ENCODE results near the gene NFATC1.
"Not testable (repeated sequence)": the region's sequence is repeated elsewhere in the genome, so short reads cannot be mapped to it uniquely, and the experiment has no call there.

Gene NFATC1

DNA sequence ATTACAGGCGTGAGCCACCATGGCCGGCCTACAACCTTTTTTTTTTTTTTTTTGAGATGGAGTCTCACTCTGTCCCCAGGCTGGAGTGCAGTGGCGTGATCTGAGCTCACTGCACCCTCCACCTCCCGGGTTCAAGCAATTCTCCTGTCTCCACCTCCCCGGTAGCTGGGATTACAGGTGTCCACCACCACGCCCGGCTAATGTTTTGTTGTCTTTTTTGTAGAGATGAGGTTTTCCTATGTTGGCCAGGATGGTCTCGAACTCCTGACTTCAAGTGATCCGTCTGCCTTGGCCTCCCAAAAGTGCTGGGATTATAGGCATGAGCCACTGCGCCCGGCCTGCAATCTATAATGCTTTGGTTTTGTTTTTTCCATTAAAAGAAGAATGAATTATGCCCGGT lies 19.1 kb upstream of the NFATC1 start:
- FAIRE-seq, result not testable (repeated sequence)

DNA sequence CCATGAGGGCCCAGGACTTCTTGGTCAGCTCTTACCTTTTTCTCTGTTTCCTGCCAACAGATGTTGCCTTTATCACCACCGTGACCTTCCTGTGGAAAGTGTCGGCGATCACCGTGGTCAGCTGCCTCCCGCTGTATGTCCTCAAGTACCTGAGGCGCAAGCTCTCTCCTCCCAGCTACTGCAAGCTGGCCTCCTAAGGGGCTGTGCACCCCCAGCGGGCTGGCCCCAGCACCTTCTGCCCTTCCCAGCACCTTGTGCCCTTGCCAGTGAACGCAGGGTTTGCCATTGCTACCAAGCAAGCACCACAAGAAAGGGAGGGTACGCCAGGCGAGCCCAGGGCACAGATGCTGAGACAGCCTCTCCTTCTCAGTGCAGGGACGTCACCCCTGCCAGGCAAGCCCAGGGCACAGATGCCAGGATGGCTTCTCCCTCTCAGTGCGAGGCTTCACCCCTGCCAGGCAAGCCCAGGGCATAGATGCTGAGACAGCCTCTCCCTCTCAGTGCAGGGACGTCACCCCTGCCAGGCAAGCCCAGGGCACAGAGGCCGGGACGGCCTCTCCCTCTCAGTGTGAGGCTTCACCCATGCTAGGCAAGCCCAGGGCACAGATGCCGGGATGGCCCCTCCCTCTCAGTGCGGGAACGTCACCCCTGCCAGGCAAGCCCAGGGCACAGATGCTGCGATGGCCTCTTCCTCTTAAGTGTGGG lies 18.4 kb upstream of the NFATC1 start:
- FAIRE-seq, result no peak

DNA sequence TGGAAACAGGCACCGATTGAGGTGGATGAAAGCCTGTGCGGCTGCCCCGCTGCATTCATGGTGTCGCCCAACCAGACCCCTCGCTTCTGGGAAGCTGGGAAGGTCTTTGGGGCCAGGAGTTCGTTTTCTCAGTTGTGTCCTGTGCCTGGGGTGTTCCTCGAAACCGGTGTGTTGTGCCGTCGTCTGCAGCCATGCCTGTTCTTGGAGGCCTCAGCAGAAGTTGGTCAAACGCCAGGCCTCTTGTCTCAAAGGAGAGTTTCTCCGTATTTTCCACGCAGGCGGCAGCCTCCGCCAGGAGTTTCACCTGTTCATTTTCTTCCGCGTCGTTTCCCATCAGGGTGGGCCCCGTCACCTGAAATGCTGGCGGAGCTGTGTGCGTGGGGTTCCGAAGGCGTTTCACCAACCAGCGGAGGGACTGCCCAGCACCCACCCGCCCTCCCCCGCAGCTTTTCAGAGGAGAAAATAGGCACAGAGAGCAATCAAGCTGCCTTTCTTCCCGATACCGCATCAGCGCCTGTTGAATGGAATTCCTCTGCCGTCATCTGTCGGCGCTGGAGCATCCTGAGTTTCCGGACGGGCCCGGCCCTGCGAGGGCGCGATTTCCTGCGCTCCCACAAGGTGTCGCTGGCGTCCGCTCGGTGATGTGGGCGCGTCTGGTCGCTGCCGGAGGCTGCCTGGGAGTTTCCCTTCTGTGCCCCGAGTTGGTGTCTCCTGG lies 17.0 kb upstream of the NFATC1 start:
- no peak for FAIRE-seq

DNA sequence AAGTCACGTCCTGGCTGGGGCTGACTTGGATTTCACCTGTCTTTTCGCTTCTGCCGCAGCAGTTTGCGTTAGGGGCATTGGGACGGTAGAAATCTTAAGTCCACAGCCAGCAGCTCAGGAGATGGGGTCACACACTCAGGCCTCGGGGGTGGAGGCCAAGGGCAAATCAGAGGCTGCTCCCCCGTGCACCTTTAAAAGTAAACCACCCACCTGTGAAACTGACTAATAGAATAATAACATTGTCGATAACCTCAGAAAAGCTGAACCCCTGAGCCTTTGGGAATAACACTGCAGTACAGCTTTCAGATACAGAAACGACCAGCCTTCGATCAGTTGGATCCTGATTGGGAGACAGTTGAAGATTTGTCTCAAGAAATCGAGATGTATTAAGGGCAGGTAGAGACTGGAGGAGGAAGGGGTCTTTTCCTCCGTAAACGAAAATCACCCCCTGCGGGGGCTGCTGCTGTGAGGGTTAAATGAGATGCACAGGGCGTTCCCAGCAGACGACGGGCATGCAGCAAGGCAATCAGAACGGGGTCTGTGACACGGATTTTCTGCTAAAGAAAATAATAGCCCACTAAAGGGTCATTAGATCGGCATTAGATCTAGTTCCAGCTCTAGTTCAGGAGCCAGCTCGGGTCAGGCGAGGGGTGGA lies 16.4 kb upstream of the NFATC1 start:
- no peak for FAIRE-seq

DNA sequence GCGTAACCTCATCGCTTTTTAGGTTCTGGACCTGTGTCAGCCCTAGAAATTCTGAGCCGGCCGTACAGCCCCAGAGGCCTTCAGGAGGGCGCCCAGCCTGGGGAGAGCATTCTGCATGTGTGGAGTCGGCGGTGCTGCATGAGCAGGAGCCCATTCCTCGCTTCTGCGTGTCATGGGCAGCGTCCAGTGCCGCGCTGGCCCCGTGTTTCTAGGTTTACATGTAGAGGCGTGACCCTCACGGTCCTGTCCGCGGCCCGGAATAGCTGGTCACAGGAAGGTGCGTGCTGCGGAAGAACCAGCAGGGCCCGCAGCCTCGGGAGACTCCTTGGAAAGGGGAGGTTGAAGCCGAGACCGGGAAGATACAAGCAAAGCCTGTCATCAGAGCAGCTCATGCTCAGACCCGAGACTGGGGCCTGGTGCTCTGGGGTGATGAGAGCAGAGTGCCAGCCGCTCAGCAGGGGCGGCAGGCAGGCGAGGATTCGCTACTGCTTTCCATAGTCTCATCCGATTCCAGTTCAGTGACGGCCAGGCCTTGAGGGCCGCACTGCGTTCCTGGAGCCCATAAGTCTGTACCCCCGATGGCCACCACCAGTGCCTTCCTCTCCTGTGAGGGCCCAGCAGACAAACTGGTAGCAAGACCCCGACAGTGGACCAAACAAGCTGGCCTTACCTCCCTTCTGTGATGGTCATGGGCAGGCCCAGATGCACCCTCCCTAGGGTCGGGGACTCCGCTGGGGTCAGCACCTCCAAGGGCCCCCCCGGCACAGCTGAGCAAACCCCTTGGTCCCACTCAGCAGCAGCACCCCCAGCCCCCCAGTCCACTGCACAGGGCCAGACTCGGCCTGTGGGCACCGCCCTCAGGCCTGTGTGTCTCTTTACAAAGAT lies 15.6 kb upstream of the NFATC1 start:
- no peak for FAIRE-seq

DNA sequence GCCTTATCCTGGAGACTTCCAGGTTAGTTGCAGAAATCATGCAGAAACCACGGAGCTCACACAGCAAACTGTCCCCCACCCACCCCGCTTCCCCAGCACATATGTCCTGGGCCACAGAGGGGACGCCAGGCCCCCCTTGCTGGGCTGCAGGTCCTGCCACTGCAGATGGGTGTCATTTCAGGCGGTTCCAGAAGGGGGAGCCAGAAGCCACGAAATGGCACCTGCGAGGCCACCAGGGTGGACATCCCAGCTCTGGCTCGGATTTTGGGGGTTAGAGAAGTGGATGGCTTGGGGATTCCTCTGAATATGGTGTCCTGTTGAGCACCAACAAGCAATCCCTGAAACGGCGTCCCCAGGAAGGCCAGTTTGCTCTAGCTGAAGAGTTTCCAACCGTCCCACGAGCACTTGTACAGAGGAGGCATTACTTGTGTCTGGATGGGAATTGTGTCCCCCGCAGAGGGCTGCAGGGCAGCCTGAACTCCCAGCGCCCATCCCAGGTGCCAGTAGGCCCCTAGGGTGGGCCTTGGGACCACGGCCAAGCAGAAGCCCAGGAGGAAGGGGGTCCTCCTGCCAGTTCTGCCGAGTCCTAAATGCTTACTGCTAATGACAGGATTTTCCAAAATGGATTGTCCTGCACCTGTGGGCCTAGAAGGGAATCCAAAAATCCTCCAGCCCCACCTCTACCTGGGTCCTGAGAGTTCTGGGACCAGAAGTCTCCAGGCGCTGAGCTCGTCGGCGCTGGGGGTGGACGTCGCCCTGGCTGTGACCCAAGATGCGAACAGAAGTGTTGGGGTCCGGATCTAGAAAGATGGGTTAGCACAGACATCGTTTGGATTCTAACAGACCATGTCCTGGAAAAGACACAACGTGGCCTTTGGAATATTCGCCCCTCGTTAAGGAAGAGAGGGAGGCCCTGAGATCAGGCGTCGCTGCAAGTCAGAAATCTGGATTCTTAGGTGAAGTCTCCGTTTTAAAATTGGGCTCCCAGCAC lies 14.6 kb upstream of the NFATC1 start:
- FAIRE-seq, result no peak

DNA sequence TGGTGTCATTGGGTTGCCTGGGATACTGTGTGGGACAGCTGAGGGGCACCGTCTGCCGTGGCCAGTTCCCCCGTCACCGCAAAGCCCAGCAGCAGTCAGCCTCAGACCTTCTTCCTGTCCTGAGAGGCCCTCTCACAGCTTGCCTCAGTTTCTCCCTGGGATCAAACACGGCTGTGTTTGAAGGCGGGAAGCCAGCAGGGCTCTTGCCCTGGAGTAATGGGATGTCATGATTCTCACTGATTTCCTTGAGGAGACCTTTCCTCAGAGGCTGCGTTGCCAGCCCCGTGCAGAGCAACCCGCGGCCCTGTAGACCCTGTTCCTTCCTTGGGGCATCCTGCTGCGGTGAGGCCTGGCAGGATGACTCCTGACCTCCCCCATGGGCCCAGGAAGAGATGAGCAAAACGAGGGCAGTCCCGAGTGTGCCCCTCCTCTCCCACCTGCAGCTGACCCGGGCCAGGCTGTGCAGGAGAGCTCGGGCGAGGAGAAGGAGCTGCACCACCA lies 13.9 kb upstream of the NFATC1 start:
- no peak for FAIRE-seq

DNA sequence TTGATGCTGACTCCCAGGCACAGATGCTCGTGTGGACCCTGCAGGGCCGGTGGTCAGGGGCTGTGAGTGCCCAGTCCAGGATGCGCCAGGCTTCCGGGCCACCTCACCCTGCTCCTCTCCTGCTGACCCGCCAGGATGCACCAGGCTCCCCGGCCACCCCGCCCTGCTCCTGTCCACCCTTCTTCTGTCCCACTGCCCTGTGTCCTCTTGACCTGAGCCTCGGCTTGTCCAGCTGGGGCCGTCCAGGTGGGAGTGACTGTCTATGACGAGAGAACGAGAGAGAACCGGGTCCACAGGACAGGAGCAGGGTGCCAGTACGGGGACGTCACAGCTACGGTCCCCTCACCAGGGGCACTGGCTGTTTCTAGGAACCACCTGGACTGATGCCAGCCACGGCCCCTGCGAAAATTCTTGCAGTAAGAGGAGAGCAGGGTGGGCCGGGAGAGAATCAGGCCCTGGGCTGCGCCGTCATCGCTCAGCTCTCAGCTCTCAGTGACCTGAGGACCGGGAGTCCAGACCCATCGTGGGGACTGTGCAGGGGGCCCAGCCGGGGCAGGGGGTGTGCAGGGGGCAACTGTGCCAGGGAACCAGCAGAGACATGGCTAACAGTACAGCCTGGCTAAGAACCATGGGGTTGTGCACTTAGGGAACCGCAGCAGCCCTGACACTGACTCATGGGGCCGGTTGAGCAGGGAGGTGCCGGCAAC lies 12.9 kb upstream of the NFATC1 start:
- no peak for FAIRE-seq

DNA sequence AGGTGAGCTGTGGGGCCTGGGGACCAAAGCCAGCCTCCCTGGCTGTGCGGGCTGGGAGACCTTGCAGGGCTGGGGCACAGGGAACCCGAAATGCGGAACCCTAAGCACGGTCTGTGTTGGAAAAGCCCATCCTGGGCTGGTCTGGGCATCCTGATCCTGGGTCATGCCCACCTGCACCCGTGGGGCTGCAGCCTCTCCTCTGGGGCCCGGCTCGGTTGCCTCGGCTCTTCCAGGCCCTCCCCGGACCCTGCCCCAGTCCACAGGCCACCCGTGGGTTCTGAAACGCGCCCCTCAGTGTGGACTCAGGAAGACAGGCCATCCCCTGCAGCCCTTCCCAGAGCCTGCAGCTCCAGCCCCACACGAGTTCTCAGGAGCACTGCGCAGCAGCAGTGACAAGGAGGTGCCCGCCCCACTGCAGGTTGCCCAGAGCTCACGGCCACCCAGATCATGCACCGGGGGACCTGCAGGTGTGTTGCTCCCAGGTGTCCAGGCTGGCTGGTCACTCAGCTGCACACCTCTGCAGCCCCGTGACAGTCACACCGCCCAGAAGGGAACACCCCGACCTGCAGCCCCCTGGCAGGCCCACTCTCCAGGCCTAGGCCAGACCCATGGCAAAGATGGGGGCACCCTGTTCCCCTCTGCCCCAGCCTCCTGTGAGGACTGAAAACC lies 12.2 kb upstream of the NFATC1 start:
- no peak for FAIRE-seq

DNA sequence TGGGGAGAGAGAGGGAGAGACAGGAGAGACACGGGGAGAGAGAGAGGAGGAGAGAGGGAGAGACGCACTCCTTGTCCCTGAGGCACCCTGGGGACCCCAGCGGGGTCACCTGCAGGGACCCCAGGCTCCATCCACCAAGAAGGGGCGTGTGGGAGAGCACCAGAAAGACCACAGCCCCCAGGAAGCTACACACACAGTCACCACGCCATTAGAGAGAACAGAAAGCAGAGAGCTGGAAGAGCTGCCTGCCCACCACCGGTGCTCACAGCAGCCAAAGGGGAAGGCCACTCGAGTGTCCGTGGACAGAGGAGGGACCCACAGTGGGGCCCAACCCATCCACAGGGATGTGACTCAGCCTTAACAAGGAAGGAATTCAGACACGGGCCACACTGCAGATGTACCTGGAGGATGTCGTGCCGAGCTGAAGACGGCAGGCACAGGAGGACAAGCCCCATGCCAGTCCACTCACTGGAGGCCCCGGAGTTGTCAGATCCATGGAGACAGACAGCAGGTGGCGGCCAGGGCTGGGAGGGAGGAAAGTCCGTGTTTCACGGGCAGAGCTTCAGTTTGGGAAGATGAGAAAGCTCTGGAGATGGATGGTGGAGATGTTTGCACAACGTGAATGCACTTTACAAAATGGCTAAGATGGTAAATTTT lies 11.5 kb upstream of the NFATC1 start:
- no peak for FAIRE-seq

DNA sequence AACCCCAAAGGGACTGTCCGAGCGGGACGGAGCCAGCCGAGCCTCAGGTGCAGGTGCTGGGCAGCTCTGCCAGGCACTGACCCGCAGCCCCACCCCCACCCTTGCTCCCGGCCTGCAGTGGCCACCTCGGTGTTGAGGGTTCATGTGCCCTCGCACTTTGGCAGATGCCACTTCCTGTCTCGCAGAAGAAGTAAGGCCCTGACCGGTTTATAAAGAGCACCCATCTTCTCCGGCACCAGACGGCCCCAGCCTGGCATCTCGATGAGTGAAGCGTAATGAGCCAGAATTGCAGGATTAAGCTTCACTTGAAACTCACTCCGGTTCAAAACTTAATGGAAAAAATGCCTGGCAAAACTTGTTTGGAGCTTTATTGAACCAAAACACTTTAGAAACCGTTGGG lies 10.9 kb upstream of the NFATC1 start:
- FAIRE-seq, result no peak

DNA sequence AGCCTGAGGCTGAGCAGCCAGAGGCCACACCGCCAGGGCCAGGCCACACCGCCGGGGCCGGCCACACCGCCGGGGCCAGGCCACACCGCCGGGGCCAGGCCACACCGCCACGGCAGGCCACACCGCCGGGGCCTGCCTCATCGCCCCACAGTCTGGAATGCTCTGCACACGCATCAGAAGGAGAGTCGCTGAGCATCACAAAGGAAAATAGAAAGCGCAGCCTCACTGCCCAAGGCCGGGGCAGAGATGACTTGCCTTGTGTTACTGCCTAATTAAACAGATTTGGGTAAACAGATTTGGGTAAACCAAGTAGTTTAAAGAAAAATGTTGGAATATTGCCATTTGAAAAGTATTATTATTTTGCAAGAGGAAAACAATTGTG lies 10.4 kb upstream of the NFATC1 start:
- no peak for FAIRE-seq

DNA sequence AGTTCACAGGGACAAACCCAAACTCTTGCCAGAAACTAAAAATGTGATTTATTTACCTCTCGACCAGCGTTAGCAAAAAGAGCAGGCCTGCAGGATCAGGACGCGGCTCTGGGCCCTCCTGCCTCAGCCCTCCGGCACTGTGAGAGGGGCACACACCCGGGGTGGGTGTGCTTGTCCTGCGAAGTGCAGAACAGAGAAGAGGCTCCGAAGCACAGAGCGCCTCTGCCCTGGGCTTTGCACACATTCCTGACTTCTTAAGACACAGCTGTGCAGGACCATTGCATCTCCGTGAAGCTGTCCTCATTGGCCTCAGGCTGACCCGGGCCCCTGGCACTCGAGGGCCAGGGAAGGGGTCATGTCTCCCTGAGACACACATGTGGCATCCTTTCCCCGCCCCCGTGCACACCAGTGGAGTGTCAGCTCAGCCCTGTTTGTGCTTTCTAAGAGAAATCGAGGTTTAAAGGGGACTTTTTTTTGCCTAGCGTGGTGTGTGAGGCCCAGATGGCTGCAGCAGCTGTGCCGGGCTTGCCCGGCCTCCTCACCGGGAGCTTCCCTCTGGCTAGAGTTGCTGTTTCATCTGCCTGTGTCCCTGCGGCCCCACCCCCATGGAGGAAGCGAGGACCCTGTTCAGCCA lies 9.9 kb upstream of the NFATC1 start:
- no peak for FAIRE-seq

DNA sequence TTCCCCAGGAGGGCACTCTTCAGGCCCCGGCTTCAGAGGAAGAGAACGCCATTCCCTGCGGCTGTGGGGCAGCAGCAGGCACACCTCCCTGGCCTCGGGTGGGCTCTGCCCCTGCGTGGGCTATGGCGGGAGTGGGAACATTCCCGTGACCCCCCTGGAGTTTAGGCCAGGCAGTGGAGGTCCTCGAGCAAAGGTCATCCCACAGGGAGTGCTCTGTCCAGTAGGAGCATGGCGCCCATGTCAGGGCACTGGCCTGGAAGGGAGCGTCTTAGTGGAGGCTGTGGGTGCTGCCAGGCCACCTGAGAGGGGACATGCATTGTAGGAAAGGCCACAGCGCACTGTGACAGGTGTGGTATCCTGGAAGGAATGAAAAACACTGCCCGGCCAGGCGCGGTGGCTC lies 9.2 kb upstream of the NFATC1 start:
- no peak for FAIRE-seq

DNA sequence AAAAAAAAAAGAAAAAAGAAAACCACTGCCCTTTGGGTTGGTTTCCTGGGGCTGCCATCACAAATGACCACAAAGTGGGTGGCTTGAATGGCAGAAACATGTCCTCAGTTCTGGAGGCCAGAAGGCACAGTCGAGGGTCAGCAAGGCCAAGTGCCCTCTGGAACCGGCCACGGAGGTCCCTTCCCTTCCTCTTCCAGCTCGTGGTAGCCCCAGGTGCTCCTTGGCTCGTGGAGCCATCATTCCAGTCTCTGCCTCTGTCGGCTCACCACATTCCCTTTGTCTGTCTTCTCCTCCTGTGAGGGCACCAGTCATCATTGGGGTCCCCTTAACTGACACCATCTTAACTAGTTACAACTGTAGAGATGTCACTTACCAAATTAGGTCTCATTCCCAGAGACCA lies 8.5 kb upstream of the NFATC1 start:
- FAIRE-seq, result no peak

DNA sequence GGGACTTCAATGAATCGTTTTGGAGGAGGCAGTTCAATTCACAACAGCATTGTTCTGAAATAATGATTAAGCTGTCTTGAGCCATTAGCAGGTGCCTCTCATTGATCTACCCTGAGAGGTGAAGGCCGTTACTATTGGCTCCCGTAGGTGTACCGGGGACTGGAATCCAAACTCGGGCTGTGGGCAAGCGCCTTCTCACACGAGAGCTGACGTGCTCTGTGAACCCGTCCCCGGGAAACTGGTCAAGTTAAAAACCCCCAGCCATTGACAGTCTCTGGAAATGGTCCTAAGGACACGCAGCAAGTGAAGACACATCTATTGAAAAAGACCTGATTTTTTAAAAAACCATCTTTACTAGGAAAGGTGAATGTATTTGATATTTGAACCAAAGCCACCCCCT lies 8.1 kb upstream of the NFATC1 start:
- no peak for FAIRE-seq

DNA sequence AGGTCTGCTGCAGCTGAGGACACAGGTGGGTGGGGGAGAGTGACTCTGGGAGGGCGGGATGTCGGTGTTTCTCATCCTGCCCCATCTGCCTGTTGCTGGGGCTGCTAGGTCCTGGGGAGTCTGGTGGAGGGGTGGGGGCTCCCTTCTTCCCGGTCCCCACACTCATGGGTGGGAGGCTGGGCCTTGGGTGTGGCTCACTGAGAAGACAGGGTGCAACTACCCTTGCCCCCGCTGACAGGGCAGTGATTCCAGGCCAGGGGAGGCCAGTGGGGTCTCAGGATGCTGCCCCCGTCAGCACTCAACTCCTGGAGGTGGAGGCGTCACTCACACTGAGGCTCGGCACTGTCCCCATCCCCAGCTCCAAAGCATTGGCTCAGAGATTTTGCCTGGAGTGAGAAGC lies 7.7 kb upstream of the NFATC1 start:
- no peak for FAIRE-seq

DNA sequence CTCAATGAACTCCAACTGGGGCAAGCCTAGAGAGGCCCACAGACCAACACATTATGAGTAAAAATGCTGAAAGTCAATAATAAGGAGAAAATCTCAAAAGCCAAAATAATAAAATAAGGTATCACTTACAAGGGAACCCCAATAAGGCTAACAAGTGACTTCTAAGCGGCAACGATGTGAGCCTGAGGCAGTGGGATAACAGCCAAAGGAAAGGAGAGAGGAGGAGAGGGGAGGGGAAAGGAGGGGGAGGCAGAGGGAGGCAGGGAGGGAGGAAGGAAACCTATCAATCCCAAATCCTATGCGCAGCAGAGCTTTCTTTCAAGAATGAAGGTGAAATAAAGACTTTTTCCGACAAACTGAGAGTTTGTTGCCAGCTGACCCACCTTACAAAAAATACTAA lies 6.0 kb upstream of the NFATC1 start:
- FAIRE-seq, result no peak

DNA sequence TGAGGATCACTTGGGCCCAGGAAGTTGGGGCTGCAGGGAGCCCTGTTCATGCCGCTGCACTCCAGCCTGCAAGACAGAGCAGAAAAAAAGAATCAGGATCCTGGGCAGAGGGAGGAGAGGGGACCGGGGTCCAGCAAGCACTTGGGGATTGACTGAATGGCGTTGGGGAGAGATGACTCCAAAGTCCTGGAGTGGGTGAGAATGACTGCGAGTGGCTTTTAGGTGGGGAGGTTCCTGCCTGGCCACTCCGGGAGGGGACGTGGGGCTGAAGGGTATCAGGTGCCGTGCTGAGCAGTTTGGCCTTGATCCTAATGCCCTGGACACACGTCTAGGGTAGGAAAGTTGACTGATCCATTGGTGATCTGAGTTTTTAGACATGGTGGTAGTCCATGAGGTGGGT lies 3.5 kb upstream of the NFATC1 start:
- FAIRE-seq, result no peak
